Heart left ventricle (tissue), 16 donors: Measurements from ENCODE around the gene ETV5. TPM values are rescaled to one million over a fixed set of nuclear protein-coding genes. Genes with fewer than 3 reads are reported as not detected.

Source experiments
- ATAC-seq, 4 donors: fragments of 200-7000 bp; cut with Tn5 transposase; one replicate each; pipeline ENCODE4 v1.9.1; 2020 to 2022; ENCODE audit warnings: moderate library complexity in 4 of 4, mild to moderate bottlenecking in 3 of 4, moderate number of reproducible peaks in 1 of 4
- DNase-seq, 5 donors: peaks; one replicate each; pipeline ENCODE4 v3.0.0-alpha.2; 2020
- H3K27ac ChIP-seq, 12 donors: fragments of 200-600 bp; sonication (generic) in 4 of 12; one replicate each; pipeline versions ENCODE4 v1.5.0 to v1.8.0; 2016 to 2022; ENCODE audit warnings: mild to moderate bottlenecking in 2 of 12
- H3K27me3 ChIP-seq, 9 donors: fragments of 200-600 bp; sonication (generic) in 2 of 9; one replicate each; pipeline versions ENCODE4 v1.5.1 to v1.8.0; 2016 to 2022; ENCODE audit warnings: mild to moderate bottlenecking in 3 of 9
- H3K36me3 ChIP-seq, 9 donors: fragments of 200-600 bp; sonication (generic) in 2 of 9; one replicate each; pipeline versions ENCODE4 v1.5.0 to v1.8.0; 2018 to 2022; ENCODE audit warnings: mild to moderate bottlenecking in 2 of 9
- H3K4me1 ChIP-seq, 12 donors: fragments of 200-600 bp; sonication (generic) in 4 of 12; one replicate each; pipeline versions ENCODE4 v1.5.0 to v1.8.0; 2016 to 2022; ENCODE audit warnings: mild to moderate bottlenecking in 3 of 12
- H3K4me3 ChIP-seq, 12 donors: fragments of 200-600 bp; sonication (generic) in 4 of 12; one replicate each; pipeline versions ENCODE4 v1.5.0 to v1.8.0; 2017 to 2022; ENCODE audit warnings: mild to moderate bottlenecking in 9 of 12, moderate library complexity in 4 of 12
- H3K9me3 ChIP-seq, 12 donors: fragments of 200-600 bp; sonication (generic) in 4 of 12; one replicate each; pipeline versions ENCODE4 v1.5.0 to v1.8.0; 2016 to 2022; ENCODE audit warnings: mild to moderate bottlenecking in 1 of 12
- POLR2A ChIP-seq, 2 donors: fragments of 450-650 bp; IDR thresholded peaks; one replicate each; pipeline ENCODE4 v1.6.1; 2017; ENCODE audit warnings: antibody characterized with exemption in 2 of 2, mild to moderate bottlenecking in 2 of 2, moderate library complexity in 2 of 2
- WGBS, 4 donors: extraction: QIAGEN DNeasy Blood & Tissue Kit in 2 of 4; methylation state at CpG; one replicate each; pipeline versions ENCODE4 v1.1.5 to v1.1.7; 2013 to 2018; 5-methylcytosine and 5-hydroxymethylcytosine counted together
- intact Hi-C, 10 donors: fragments of 100-400 bp; cut with DNase I; formaldehyde crosslinking; loops; one replicate each; pipeline versions ENCODE4 v1.11.1 to v1.14.2; 2022
- polyA plus RNA-seq, 2 donors: library from polyadenylated mRNA; stranded (reverse); fragments of 200-250 nt; gene quantifications; one replicate each; pipeline ENCODE4 v1.2.3, GENCODE V29; 2013
- total RNA-seq, 9 donors: library from RNA; depleted of rRNA in 2 of 9; stranded (reverse); fragments of >200 nt in 2 of 9; fragmentation: NEBNext Ultra II Directional in 3 of 9; extraction: Animal tissue kit (Norgen Biotek cat#: 25700) in 3 of 9; gene quantifications; one replicate each; pipeline versions ENCODE4 v1.1.0 to v1.2.4, GENCODE V29; 2016 to 2023
- TF ChIP-seq, protein P1 (sequence below), 12 donors: fragments of 200-600 bp; sonication (generic) in 4 of 12; IDR thresholded peaks; one replicate each; pipeline versions ENCODE4 v1.5.0 to v1.8.0; 2018 to 2022; ENCODE audit warnings: antibody characterized with exemption in 12 of 12, mild to moderate bottlenecking in 5 of 12
- donor health status: ischemic (EF 13 %, LVEDD 7.1; RV severe dilation, severe dysfunction).
- donor health status: healthy with polysubstance abuse.
- donor health status: DM: no; HTN: yes; CAD: no.
- donor health status: DM: no; HTN: no; CAD: no.
- donor health status: ischemic (EF 25% LVEDD 6.9; RV normal size, moderate dysfunction).
- donor health status: ischemic (EF 25% LVEDD 5.7; RV mildly dilated, moderate dysfunction).
- donor health status: healthy.
- donor health status: DM: yes; HTN: yes; CAD: no.
- donor health status: ischemic (EF 35%, LVEDD 5.7; RV mildly dilated, moderate dysfunction).
- donor health status: nonischemic (EF 11% LVEDD 7.7; RV severe dilation, severe dysfunction).
- donor health status: DM: yes; HTN: yes; CAD: no.
- donor health status: PGD.
- donor health status: ischemic (EF 29% LVEDD 5.4; RV normal size, mild dysfunction).
- donor health status: nonischemic (EF 23%, LVEDD 6.1; RV moderate dilation, normal function).

The ETV5 gene
- total and polyA plus RNA-seq, 11 donors = 0.65 to 29.9 (median 6.9) TPM

DNA sequence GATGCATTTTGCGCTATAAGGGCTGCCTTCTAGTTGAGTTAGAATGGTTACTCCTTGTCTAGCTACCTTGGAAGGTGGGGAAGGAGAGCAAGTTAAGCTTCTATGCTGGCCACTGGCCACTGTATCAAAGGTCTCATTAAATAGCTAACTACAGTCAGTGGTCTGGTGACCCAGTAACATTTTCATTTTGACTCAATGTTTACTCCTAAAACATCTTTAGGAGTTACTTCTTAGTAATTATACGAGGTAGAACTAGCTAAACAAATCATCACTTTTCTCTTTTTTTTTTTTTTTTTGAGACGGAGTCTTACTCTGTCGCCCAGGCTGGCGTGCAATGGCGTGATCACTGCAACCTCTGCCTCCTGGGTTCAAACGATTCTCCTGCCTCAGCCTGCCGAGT lies 26.7 kb downstream of the ETV5 start:
- no peak for DNase-seq
- Histone ChIP-seq H3K36me3 (peaks cover 0 to 22% (median 7%) of the 10 kb centered on the region in 9 donors), H3K9me3 (no peaks in the 10 kb centered on the region), H3K4me1 (peaks cover 0 to 10% (median 0%) of the 10 kb centered on the region in 12 donors), H3K4me3 (no peak overlapping the region), H3K27ac (no peak overlapping the region), H3K27me3 (no peaks in the 10 kb centered on the region)
- intact Hi-C loops = no loop called here
- no peak for ATAC-seq
- TF ChIP-seq, protein P1, sequence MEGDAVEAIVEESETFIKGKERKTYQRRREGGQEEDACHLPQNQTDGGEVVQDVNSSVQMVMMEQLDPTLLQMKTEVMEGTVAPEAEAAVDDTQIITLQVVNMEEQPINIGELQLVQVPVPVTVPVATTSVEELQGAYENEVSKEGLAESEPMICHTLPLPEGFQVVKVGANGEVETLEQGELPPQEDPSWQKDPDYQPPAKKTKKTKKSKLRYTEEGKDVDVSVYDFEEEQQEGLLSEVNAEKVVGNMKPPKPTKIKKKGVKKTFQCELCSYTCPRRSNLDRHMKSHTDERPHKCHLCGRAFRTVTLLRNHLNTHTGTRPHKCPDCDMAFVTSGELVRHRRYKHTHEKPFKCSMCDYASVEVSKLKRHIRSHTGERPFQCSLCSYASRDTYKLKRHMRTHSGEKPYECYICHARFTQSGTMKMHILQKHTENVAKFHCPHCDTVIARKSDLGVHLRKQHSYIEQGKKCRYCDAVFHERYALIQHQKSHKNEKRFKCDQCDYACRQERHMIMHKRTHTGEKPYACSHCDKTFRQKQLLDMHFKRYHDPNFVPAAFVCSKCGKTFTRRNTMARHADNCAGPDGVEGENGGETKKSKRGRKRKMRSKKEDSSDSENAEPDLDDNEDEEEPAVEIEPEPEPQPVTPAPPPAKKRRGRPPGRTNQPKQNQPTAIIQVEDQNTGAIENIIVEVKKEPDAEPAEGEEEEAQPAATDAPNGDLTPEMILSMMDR (IDR thresholded peaks at IDR 0.05) = no peak
- TF ChIP-seq POLR2A (IDR thresholded peaks at IDR 0.05) = no peak
- WGBS, 4 donors = 94 to 99% (median 97%) methylated on average over 8 of the region's 8 CpGs

DNA sequence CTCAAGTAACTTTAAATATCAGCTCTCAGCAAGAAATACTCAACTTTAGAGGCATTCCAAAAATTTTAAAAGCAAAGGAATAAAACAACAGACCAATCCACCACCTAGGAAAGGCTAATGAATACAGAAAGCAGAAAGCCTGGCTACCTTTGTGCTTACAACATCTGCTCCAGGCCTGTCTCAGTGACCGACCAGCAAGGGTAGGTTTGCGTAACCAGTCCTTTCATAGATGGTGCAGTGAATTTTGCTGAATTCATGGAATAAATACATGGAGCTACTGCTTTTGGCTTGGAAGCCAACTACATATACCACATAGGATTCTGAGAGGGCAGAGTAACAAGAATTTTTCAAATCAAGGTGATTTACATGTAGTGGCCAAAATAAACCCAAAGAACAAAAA lies 27.2 kb downstream of the ETV5 start:
- 96 to 100% (median 99%) methylated on average over 2 of the region's 2 CpGs for WGBS, 4 donors
- Histone ChIP-seq H3K27ac (no peak overlapping the region), H3K9me3 (no peaks in the 10 kb centered on the region), H3K36me3 (peaks cover 0 to 22% (median 7%) of the 10 kb centered on the region in 9 donors), H3K27me3 (no peaks in the 10 kb centered on the region), H3K4me3 (no peak overlapping the region), H3K4me1 (peaks cover 0 to 10% (median 0%) of the 10 kb centered on the region in 12 donors)
- intact Hi-C loops = no loop called here
- ATAC-seq = no peak
- TF ChIP-seq, protein P1 (IDR thresholded peaks at IDR 0.05) = no peak
- no peak for TF ChIP-seq POLR2A (IDR thresholded peaks at IDR 0.05)
- DNase-seq = no peak

DNA sequence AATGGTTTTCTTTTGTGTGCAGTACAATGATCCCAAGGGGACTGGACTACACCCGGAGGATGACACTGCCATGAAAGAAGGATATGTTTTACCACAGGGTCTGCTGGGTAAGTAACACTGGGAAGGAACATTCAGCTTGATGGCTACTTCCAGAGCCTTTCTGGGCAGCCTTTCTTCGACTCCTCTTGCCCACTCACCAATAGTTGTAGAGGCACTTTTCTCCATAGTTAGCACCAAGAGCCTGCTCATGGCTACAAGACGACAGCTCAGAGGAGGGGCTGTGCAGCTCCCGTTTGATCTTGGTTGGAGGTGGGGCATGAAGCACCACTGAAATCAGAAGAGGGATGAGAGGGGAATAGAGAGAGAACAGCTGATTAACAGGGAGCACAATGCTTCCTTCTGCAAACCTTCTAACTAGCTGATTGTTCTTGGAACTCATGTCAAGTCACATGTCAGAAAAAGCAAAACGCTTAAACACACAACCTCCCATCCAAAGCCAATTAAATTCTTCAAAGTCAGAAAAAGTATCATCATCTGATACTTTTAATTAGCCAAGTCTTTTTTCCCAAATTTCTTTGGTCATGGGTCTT lies 27.9 kb downstream of the ETV5 start:
- no peak for DNase-seq
- intact Hi-C loops = no loop called here
- Histone ChIP-seq H3K27me3 (no peaks in the 10 kb centered on the region), H3K4me1 (peaks cover 0 to 10% (median 0%) of the 10 kb centered on the region in 12 donors), H3K4me3 (no peak overlapping the region), H3K27ac (no peak overlapping the region), H3K9me3 (no peaks in the 10 kb centered on the region), H3K36me3 (peaks cover 0 to 28% (median 7%) of the 10 kb centered on the region in 9 donors)
- no peak for TF ChIP-seq POLR2A (IDR thresholded peaks at IDR 0.05)
- 66 to 68% (median 68%) methylated on average over 5 of the region's 5 CpGs for WGBS, 4 donors
- ATAC-seq = no peak

DNA sequence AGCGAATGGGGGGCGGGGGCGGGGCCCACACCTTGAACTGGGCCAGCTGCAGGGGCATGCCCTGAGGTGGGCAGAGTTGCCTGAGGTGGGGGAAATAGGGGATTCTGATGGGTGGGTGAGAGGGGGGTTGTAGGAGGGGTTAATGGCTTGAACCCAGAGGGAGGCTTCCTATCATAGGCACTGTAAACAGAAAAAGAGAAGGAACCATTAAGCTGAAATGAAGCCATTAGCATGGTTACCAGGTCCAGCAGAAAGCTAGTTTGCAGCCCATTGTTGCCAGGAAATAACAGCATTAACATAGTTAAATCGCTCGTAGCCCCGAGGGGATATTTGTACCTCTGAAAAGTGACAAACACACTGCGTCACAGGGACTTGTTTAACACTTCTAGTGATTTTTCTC lies 29.0 kb downstream of the ETV5 start:
- H3K4me3 ChIP-seq = no peak overlapping the region
- TF ChIP-seq, protein P1 (IDR thresholded peaks at IDR 0.05) = no peak
- no peak for TF ChIP-seq POLR2A (IDR thresholded peaks at IDR 0.05)
- intact Hi-C loops = no loop called here

DNA sequence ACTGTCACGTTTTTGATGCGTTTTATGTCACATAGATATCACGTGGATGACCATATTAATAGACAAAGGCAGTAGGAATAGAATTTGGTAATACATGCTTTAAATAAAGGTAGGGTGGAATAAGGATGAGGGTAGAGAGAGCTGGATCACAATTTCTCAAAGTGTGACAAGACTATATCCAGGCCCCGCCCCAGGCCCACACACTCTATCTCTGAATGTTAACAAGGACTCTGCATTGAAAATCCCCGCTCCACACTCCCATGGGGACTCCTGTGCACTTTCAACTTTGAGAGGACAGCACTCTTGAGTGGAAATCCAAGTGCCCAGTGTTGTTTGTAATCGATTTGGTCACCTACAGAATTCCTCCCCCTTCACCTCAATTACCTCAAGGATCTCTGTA lies 31.4 kb downstream of the ETV5 start:
- Histone ChIP-seq H3K4me1 (no peaks in the 10 kb centered on the region), H3K27me3 (no peaks in the 10 kb centered on the region), H3K9me3 (peaks cover 0 to 10% (median 0%) of the 10 kb centered on the region in 12 donors), H3K27ac (no peak overlapping the region), H3K36me3 (peaks cover 0 to 28% (median 7%) of the 10 kb centered on the region in 9 donors), H3K4me3 (no peak overlapping the region)
- DNase-seq (no peak), ATAC-seq (no peak)
- TF ChIP-seq, protein P1 (IDR thresholded peaks at IDR 0.05) = no peak
- no peak for TF ChIP-seq POLR2A (IDR thresholded peaks at IDR 0.05)
- intact Hi-C loops = no loop called here
- WGBS, 4 donors = 89 to 92% (median 91%) methylated on average over 6 of the region's 6 CpGs

More for the DNA sequence above, 29.0 kb downstream of the ETV5 start:
- H3K4me1 ChIP-seq = peaks cover 0 to 10% (median 0%) of the 10 kb centered on the region in 12 donors
- no peak overlapping the region for H3K27ac ChIP-seq
- H3K27me3 ChIP-seq = no peaks in the 10 kb centered on the region
- WGBS, 4 donors = 71 to 78% (median 74%) methylated on average over 7 of the region's 7 CpGs
- peaks cover 0 to 3% (median 0%) of the 10 kb centered on the region in 12 donors for H3K9me3 ChIP-seq
- ATAC-seq (no peak), DNase-seq (no peak)
- H3K36me3 ChIP-seq = peaks cover 0 to 28% (median 7%) of the 10 kb centered on the region in 9 donors
